ENCODE data around the gene SPAG4.
A peak's percentile ranks its signal among the peaks of the same experiment; 100 is the strongest.

Gene SPAG4

GRCh38 chr20:35600993-35601973 lies 14.3 kb upstream of the SPAG4 start:
- Histone ChIP-seq H3K79me2 (no peaks in the 10 kb centered on the region), H3K4me2 (ENCODE audit: low read length) (peak overlapping the region; percentile 62), H2AFZ (peak overlapping the region; percentile 88), H3K27me3 (ENCODE audit: control insufficient read depth, insufficient read depth, low read length) (no peaks in the 10 kb centered on the region), H3K36me3 (ENCODE audit: control insufficient read depth, insufficient read depth, low read length) (no peaks in the 10 kb centered on the region), H3K27ac (no peak overlapping the region), H3K9me3 (ENCODE audit: control insufficient read depth, low read length) (no peaks in the 10 kb centered on the region), H3K4me3 (ENCODE audit: low read depth, low read length) (peak overlapping the region; percentile 27), H3K4me1 (no peaks in the 10 kb centered on the region), H3K9ac (no peak overlapping the region)
- TF ChIP-seq CTCF (IDR thresholded peaks at IDR 0.05), result peak; percentile 45

- Histone ChIP-seq H3K4me1 (no peaks in the 10 kb centered on the region), H3K9ac (no peak overlapping the region), H3K4me2 (ENCODE audit: low read length) (peak overlapping the region; percentile 62), H2AFZ (peak overlapping the region; percentile 88), H3K9me3 (ENCODE audit: control insufficient read depth, low read length) (no peaks in the 10 kb centered on the region), H3K36me3 (ENCODE audit: control insufficient read depth, insufficient read depth, low read length) (no peaks in the 10 kb centered on the region), H3K27ac (no peak overlapping the region), H3K4me3 (ENCODE audit: low read depth, low read length) (no peak overlapping the region), H3K27me3 (ENCODE audit: control insufficient read depth, insufficient read depth, low read length) (no peaks in the 10 kb centered on the region), H3K79me2 (no peaks in the 10 kb centered on the region)
- TF ChIP-seq CTCF (IDR thresholded peaks at IDR 0.05), result no peak
Observed at GRCh38 chr20:35601990-35602389, 13.6 kb upstream of the SPAG4 start.

- no peaks in the 10 kb centered on the region for H3K36me3 ChIP-seq (ENCODE audit: control insufficient read depth, insufficient read depth, low read length)
- H3K27ac ChIP-seq, result no peak overlapping the region
- H3K9ac ChIP-seq, result no peak overlapping the region
- H3K9me3 ChIP-seq (ENCODE audit: control insufficient read depth, low read length), result no peaks in the 10 kb centered on the region
- H3K27me3 ChIP-seq (ENCODE audit: control insufficient read depth, insufficient read depth, low read length), result no peaks in the 10 kb centered on the region
- H3K4me1 ChIP-seq, result no peaks in the 10 kb centered on the region
- H3K4me3 ChIP-seq (ENCODE audit: low read depth, low read length), result no peak overlapping the region
- H2AFZ ChIP-seq, result no peak overlapping the region
- H3K4me2 ChIP-seq (ENCODE audit: low read length), result no peak overlapping the region
- no peak for TF ChIP-seq CTCF (IDR thresholded peaks at IDR 0.05)
- H3K79me2 ChIP-seq, result no peaks in the 10 kb centered on the region
Observed at GRCh38 chr20:35602851-35603495, 12.7 kb upstream of the SPAG4 start.

- Histone ChIP-seq H3K9me3 (ENCODE audit: control insufficient read depth, low read length) (no peaks in the 10 kb centered on the region), H2AFZ (no peak overlapping the region), H3K27me3 (ENCODE audit: control insufficient read depth, insufficient read depth, low read length) (no peaks in the 10 kb centered on the region), H3K36me3 (ENCODE audit: control insufficient read depth, insufficient read depth, low read length) (no peaks in the 10 kb centered on the region), H3K4me2 (ENCODE audit: low read length) (no peak overlapping the region), H3K27ac (no peak overlapping the region), H3K4me3 (ENCODE audit: low read depth, low read length) (no peak overlapping the region), H3K4me1 (no peaks in the 10 kb centered on the region), H3K79me2 (no peaks in the 10 kb centered on the region), H3K9ac (no peak overlapping the region)
- no peak for TF ChIP-seq CTCF (IDR thresholded peaks at IDR 0.05)
Observed at GRCh38 chr20:35603695-35604448, 11.8 kb upstream of the SPAG4 start.
